ENCODE results near the gene TSPO.
"Not testable (repeated sequence)": the region's sequence is repeated elsewhere in the genome, so short reads cannot be mapped to it uniquely, and the experiment has no call there.

Gene TSPO

GRCh38 chr22:43151251-43152002 lies at the start of gene TSPO:
TSPO (plus strand) TSS chr22:43151559; CDS start chr22:43159239, 7,680 bp downstream.
- H3K27ac Mint-ChIP-seq = peak within 1 kb of the TSS in 2 of 3 experiments; percentile 52 to 59
- H3K36me3 Mint-ChIP-seq (ENCODE audit: low read depth) = no peaks in the 10 kb centered on the region

DNA sequence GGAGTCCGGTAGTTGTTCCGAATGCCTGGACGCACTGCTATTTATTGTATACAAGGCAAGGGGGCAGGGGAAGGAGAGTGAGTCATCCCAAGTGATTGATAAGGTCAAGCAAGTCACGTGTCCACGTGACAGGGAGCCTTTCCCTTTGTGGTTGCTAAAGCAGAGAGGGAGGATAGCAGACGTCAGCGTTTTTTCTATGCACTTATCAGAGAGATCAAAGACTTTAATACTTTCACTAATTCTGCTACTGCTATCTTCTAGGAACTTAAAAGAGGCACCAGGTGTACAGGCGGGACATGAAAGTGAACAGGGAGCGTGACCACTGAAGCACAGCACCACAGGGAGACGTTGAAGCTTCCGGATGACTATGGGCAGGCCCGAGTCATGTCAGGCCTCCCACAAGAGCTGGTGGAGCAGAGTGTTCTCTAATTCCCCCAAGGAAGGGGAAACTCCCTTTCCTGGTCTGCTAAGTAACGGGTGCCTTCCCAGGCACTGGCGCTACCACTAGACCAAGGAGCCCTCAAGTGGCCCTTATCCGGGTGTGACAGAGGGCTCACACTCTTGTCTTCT lies 47.2 kb upstream of the TSPO start:
- not testable (repeated sequence) for H3K36me3 Mint-ChIP-seq (ENCODE audit: low read depth)

More at GRCh38 chr22:43151251-43152002, at the start of gene TSPO:
- Mint-ChIP-seq H3K4me1 (peaks cover 11% of the 10 kb centered on the region), H3K4me3 (peak within 1 kb of the TSS; percentile 81 to 86 (median 86)), H3K27me3 (ENCODE audit: low read depth) (peaks cover 4% of the 10 kb centered on the region), H3K9me3 (no peaks in the 10 kb centered on the region)
- TF ChIP-seq CTCF (IDR thresholded peaks at IDR 0.05; ENCODE audit: unreplicated experiment in 3 of 3) = no peak

GRCh38 chr22:43104950-43105349 lies 46.4 kb upstream of the TSPO start:
- H3K27ac Mint-ChIP-seq; H3K36me3 Mint-ChIP-seq (ENCODE audit: low read depth); H3K9me3 Mint-ChIP-seq; H3K4me1 Mint-ChIP-seq; H3K4me3 Mint-ChIP-seq: not testable (repeated sequence)
- H3K27me3 Mint-ChIP-seq (ENCODE audit: low read depth) = peaks cover 43% of the 10 kb centered on the region

More for the DNA sequence above, 47.2 kb upstream of the TSPO start:
- not testable (repeated sequence) for H3K4me3 Mint-ChIP-seq, H3K9me3 Mint-ChIP-seq, H3K4me1 Mint-ChIP-seq
- peaks cover 36% of the 10 kb centered on the region for H3K27me3 Mint-ChIP-seq (ENCODE audit: low read depth)
- peak overlapping the region in 2 of 3 experiments; percentile 17 to 18 for H3K27ac Mint-ChIP-seq

- H3K9me3 Mint-ChIP-seq = no peaks in the 10 kb centered on the region
- peaks cover 49% of the 10 kb centered on the region for H3K27me3 Mint-ChIP-seq (ENCODE audit: low read depth)
- no peak for TF ChIP-seq CTCF (IDR thresholded peaks at IDR 0.05; ENCODE audit: unreplicated experiment in 3 of 3)
- no peaks in the 10 kb centered on the region for H3K36me3 Mint-ChIP-seq (ENCODE audit: low read depth)
- no peak overlapping the region for H3K4me3 Mint-ChIP-seq
- peaks cover 7% of the 10 kb centered on the region for H3K4me1 Mint-ChIP-seq
- no peak overlapping the region for H3K27ac Mint-ChIP-seq
Measured at GRCh38 chr22:43106302-43106701, 45.1 kb upstream of the TSPO start.

DNA sequence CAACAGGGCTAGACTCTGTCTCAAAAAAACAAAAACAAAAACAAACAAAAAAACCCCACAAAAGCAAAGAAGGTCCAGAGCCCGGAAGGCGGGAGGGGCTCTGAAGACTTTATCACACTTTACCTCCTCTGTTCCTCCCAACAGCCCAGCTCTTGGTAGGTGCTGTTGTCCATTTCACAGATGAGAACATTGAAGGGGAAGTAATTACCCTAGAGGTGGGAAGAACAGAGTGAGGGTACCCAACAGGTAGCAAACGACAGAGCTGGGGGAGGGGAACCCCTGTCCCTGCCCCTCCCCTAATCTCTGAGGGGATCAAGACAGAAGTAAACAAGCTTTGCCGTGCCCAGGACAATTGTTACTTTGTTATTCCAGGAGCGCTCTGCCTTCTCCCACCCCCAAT lies 41.8 kb upstream of the TSPO start:
- Mint-ChIP-seq H3K27ac (no peak overlapping the region), H3K36me3 (ENCODE audit: low read depth) (no peaks in the 10 kb centered on the region), H3K4me1 (no peaks in the 10 kb centered on the region), H3K27me3 (ENCODE audit: low read depth) (peaks cover 81% of the 10 kb centered on the region), H3K4me3 (peak overlapping the region in 2 of 3 experiments; percentile 43 to 62), H3K9me3 (no peaks in the 10 kb centered on the region)
- no peak for TF ChIP-seq CTCF (IDR thresholded peaks at IDR 0.05; ENCODE audit: unreplicated experiment in 3 of 3)

DNA sequence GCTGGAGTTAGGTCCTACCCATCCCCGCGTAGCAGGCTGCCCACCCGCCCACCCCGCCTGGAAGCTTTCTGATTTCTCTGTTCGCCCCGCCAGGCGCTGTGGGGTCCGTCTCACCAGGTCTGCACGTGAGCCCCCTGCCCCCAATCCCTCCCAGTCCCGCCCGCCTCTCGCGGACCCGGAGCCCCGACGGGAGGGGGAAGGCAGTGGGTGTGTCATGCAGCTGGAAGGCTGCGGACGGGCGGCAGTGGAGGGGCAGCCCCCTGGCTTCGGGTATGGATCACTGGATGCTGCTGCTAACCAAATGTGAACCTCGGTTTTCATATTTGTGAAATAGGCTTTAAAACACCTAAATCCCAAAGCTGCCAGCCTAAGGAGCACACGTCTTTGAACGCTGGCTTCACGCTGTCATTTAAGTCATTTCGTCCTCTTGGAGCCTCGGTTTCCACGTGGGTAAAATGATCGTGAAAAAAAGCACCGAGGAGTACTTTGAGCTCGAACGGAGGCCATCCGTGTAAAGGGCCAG lies 41.4 kb upstream of the TSPO start:
- TF ChIP-seq CTCF (IDR thresholded peaks at IDR 0.05; ENCODE audit: unreplicated experiment in 3 of 3) = no peak
- H3K4me3 Mint-ChIP-seq = peak overlapping the region; percentile 73 to 77 (median 77)
- no peaks in the 10 kb centered on the region for H3K4me1 Mint-ChIP-seq
- H3K36me3 Mint-ChIP-seq (ENCODE audit: low read depth) = no peaks in the 10 kb centered on the region
- no peaks in the 10 kb centered on the region for H3K9me3 Mint-ChIP-seq
- H3K27me3 Mint-ChIP-seq (ENCODE audit: low read depth) = peaks cover 85% of the 10 kb centered on the region
- H3K27ac Mint-ChIP-seq = no peak overlapping the region

Data from nephron (organoid).